Stomach (tissue), 9 donors: ENCODE results near the gene CBLB. TPM values are rescaled to one million over a fixed set of nuclear protein-coding genes. Genes with fewer than 3 reads are reported as not detected.

Experiments
- DNase-seq, 2 donors: peaks; one replicate each; pipeline versions ENCODE4 v3.0.0 to v3.0.0-alpha.2; 2013 to 2019
- H3K27ac ChIP-seq, 5 donors: fragments of 200-600 bp in 4 of 5; sonication (generic) in 4 of 5; one replicate each; pipeline ENCODE4 v1.5.1; 2013 to 2019; ENCODE audit warnings: mild to moderate bottlenecking in 1 of 5, moderate library complexity in 1 of 5
- H3K27me3 ChIP-seq, 3 donors: fragments of 200-600 bp; sonication (generic); one replicate each; pipeline ENCODE4 v1.5.1; 2017 to 2019; ENCODE audit warnings: mixed run types in 1 of 3
- H3K36me3 ChIP-seq, 4 donors: fragments of 200-600 bp; sonication (generic); 1 replicate in 3 of 4; 2 replicates in 1 of 4; pipeline ENCODE4 v1.5.1; 2016 to 2019
- H3K4me1 ChIP-seq, 4 donors: fragments of 200-600 bp; sonication (generic); one replicate each; pipeline ENCODE4 v1.5.1; 2016 to 2019
- H3K4me3 ChIP-seq, 4 donors: fragments of 200-600 bp; sonication (generic) in 3 of 4; one replicate each; pipeline ENCODE4 v1.5.1; 2016 to 2019; ENCODE audit warnings: mild to moderate bottlenecking in 1 of 4
- H3K9me3 ChIP-seq, 4 donors: fragments of 200-600 bp; sonication (generic); one replicate each; pipeline ENCODE4 v1.5.1; 2016 to 2019
- EP300 ChIP-seq: sonication (generic); formaldehyde crosslinking; IDR thresholded peaks from one replicate; pipeline ENCODE4 v1.6.1; 2017; ENCODE audit warnings: antibody characterized with exemption
- POLR2A ChIP-seq, 4 donors: fragments of 450-650 bp; IDR thresholded peaks; one replicate each; pipeline ENCODE4 v1.6.1; 2016; ENCODE audit warnings: antibody characterized with exemption in 4 of 4, control low read depth in 2 of 4, mild to moderate bottlenecking in 1 of 4, moderate library complexity in 1 of 4
- POLR2AphosphoS5 ChIP-seq, 3 donors: sonication (generic); formaldehyde crosslinking; IDR thresholded peaks; one replicate each; pipeline ENCODE4 v1.6.1; 2016; ENCODE audit warnings: antibody characterized with exemption in 3 of 3
- WGBS, 5 donors: extraction: QIAGEN DNeasy Blood & Tissue Kit in 3 of 5; methylation state at CpG; one replicate each; pipeline versions ENCODE4 v1.1.5 to v1.1.7; 2013 to 2018; 5-methylcytosine and 5-hydroxymethylcytosine counted together
- intact Hi-C: fragments of 100-400 bp; cut with DNase I; formaldehyde crosslinking; loops from one replicate; pipeline ENCODE4 v1.15.1; 2023; ENCODE audit warnings: low total_unique reads
- polyA plus RNA-seq, 3 donors: library from polyadenylated mRNA; stranded (reverse); fragments of 200-250 nt; gene quantifications; one replicate each; pipeline ENCODE4 v1.2.3, GENCODE V29; 2013
- total RNA-seq, 5 donors: library from RNA; depleted of rRNA; stranded (reverse); fragments of >200 nt; gene quantifications; one replicate each; pipeline versions ENCODE4 v1.1.0 to v1.2.3, GENCODE V29; 2014 to 2016
- TF ChIP-seq, protein P1 (sequence below), 7 experiments: fragments of 450-650 bp in 4 of 7; fragments of 200-600 bp in 3 of 7; sonication (generic) in 3 of 7; IDR thresholded peaks; one replicate each; pipeline ENCODE4 v1.5.1; 2016 to 2019; ENCODE audit warnings: antibody characterized with exemption in 7 of 7, control low read depth in 2 of 7, mild to moderate bottlenecking in 1 of 7
- donor health status: healthy with polysubstance abuse.
- donor health status: Bipolar disorder and iron deficiency.
- donor health status: healthy.

CBLB gene
- total and polyA plus RNA-seq, 8 donors = 6.9 to 94.4 (median 46.0) TPM

DNA sequence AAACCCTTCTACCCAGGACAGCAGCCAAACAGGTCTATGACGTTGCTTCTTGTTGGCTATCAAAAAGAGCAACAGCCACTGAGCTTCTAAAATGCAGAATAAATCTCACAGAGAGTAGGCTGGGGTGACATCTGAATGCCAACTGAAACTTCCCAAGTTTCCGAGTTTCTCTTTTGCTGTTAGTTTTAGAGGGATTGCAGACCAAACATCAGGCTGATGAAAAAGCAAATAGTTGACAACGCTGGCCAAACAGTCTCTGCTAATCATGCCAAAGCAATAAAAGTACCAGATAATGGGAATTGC is 670 bp upstream of the CBLB start:
- intact Hi-C loops = no loop called here
- Histone ChIP-seq H3K27me3 (no peaks in the 10 kb centered on the region), H3K4me1 (peaks cover 17 to 49% (median 31%) of the 10 kb centered on the region in 4 donors), H3K4me3 (peak overlapping the region; percentile 70 to 92 (median 89)), H3K9me3 (no peaks in the 10 kb centered on the region), H3K36me3 (peaks cover 0 to 5% (median 0%) of the 10 kb centered on the region in 4 donors), H3K27ac (peak overlapping the region; percentile 92 to 98 (median 97))
- DNase-seq = no peak
- WGBS, 5 donors = 0 to 3% (median 2%) methylated on average over 3 of the region's 3 CpGs
- TF ChIP-seq, protein P1, sequence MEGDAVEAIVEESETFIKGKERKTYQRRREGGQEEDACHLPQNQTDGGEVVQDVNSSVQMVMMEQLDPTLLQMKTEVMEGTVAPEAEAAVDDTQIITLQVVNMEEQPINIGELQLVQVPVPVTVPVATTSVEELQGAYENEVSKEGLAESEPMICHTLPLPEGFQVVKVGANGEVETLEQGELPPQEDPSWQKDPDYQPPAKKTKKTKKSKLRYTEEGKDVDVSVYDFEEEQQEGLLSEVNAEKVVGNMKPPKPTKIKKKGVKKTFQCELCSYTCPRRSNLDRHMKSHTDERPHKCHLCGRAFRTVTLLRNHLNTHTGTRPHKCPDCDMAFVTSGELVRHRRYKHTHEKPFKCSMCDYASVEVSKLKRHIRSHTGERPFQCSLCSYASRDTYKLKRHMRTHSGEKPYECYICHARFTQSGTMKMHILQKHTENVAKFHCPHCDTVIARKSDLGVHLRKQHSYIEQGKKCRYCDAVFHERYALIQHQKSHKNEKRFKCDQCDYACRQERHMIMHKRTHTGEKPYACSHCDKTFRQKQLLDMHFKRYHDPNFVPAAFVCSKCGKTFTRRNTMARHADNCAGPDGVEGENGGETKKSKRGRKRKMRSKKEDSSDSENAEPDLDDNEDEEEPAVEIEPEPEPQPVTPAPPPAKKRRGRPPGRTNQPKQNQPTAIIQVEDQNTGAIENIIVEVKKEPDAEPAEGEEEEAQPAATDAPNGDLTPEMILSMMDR (IDR thresholded peaks at IDR 0.05) = no peak
- peak in 1 of 3 donors; percentile 29 for TF ChIP-seq POLR2AphosphoS5 (IDR thresholded peaks at IDR 0.05)

DNA sequence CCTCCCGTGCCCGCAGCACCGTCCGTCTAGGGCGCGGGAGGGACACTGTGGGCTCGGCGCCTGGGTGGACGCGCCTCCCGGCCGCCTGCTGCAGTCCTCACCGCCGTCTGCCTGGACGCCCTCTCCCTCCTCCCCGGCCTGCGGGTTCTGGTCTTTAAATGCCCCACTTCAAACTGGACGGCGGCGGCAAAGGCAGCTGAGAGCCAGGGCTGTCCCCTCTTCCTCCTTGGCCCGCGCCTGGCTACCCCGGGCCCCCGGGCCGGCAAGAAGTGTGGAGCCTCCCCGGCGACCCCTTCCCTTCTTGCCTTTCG is 426 bp downstream of the CBLB start:
- Histone ChIP-seq H3K27me3 (no peaks in the 10 kb centered on the region), H3K4me3 (peak overlapping the region; percentile 70 to 92 (median 89)), H3K27ac (peak overlapping the region; percentile 96 to 98 (median 97)), H3K4me1 (peaks cover 23 to 60% (median 40%) of the 10 kb centered on the region in 4 donors), H3K36me3 (peaks cover 0 to 11% (median 6%) of the 10 kb centered on the region in 4 donors), H3K9me3 (no peaks in the 10 kb centered on the region)
- DNase-seq = peak; percentile 61 to 86
- intact Hi-C loops = no loop called here
- no peak for TF ChIP-seq EP300
- TF ChIP-seq, protein P1 (IDR thresholded peaks at IDR 0.05) = no peak
- TF ChIP-seq POLR2A (IDR thresholded peaks at IDR 0.05) = no peak
- TF ChIP-seq POLR2AphosphoS5 (IDR thresholded peaks at IDR 0.05) = no peak
- 0 to 1% (median 0%) methylated on average over 11 to 28 of the region's 28 CpGs for WGBS, 5 donors

DNA sequence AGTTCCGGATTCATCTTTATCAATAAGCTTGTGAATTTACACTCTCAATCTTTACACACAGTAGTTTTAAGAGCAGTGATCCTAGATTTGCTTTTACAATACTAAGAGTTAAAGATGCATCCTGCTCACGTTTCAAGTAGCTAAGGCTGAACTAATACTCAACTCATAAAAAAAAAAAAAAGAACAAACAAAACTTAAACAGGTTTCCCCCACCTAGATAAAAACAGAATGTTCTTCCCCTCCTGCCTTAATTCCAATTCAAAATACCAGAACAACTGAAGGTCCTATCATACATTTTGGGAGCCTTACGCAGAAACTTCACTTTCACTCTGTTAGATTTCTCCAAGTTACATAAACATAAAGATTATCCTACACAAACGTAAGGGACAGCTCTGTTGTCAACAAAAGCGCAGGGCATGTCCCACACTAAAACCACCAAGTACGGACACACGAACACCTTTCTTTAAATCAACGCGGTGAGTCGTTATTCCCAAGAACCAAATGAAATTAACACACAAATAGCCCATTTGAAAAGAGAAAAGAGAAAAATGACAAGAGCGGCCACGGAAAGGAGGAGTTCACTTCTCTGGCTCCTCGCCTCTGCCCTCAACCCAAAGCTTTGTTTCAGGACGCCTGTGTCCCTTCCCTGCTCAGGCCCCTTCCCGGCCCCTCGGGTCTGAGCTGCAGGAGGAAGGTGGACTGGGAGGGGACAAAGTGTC is 941 bp downstream of the CBLB start:
- H3K27ac ChIP-seq = peak overlapping the region; percentile 96 to 98 (median 97)
- peaks cover 0 to 11% (median 6%) of the 10 kb centered on the region in 4 donors for H3K36me3 ChIP-seq
- no peak for DNase-seq
- H3K4me3 ChIP-seq = peak overlapping the region; percentile 70 to 92 (median 89)
- intact Hi-C loops = no loop called here
- H3K9me3 ChIP-seq = no peaks in the 10 kb centered on the region
- H3K4me1 ChIP-seq = peaks cover 23 to 65% (median 44%) of the 10 kb centered on the region in 4 donors
- no peaks in the 10 kb centered on the region for H3K27me3 ChIP-seq
- no peak for TF ChIP-seq POLR2A (IDR thresholded peaks at IDR 0.05)
- TF ChIP-seq, protein P1 (IDR thresholded peaks at IDR 0.05) = no peak
- no peak for TF ChIP-seq POLR2AphosphoS5 (IDR thresholded peaks at IDR 0.05)
- TF ChIP-seq EP300 = no peak
- 0 to 2% (median 1%) methylated on average over 16 of the region's 16 CpGs for WGBS, 5 donors

DNA sequence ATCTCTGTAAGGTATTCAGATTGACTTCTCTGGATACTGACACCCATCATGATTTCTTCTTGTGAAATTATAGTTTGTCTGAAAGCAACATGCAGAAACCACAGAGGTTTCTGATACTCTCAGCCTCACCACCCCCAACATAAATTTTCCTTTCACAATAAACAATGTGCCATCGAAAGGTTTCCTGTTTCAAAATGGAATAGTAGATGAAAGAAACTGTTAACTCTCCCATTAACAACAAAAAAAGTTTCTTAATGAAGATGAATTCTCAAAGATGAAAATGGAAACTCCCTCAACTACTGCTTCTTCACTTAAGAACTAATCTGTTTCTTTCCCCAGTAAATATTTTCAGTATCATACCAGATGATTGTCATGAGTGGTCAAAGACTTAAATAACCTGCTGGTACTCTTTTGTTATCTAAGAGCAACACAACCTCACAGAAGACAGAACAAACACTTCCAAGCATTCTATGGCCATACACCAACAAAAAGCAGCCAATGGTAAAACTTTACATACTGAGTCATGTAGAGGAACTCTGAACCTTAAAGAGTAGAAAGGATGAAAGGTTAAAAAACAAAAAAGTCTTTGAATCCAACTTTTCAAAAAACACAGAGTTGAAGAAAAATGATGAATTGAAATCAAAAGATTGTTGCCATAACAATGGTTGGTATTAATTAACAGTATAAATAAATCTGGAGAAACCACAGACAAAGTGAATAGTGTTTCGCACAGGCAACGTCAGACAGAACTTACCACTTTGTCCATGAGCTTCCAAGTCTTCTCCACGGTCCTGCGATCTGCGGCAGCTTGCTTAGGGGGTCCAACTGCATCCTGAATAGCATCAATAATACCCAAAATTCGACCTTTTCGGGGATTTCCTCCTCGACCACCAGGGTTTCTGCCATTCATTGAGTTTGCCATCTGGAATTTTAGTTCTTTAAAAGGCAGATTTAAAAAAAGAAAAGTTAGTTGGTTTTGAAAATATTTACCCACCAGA is 1.9 kb downstream of the CBLB start:
- intact Hi-C loops = no loop called here
- WGBS, 5 donors = 13 to 33% (median 21%) methylated on average over 9 of the region's 9 CpGs
- DNase-seq = no peak

More for the DNA sequence above, 1.9 kb downstream of the CBLB start:
- Histone ChIP-seq H3K27ac (peak overlapping the region; percentile 86 to 98 (median 97)), H3K4me1 (peaks cover 23 to 74% (median 48%) of the 10 kb centered on the region in 4 donors), H3K36me3 (peaks cover 0 to 12% (median 9%) of the 10 kb centered on the region in 4 donors), H3K4me3 (peak overlapping the region; percentile 70 to 92 (median 89)), H3K27me3 (no peaks in the 10 kb centered on the region), H3K9me3 (no peaks in the 10 kb centered on the region)
- no peak for TF ChIP-seq EP300
- TF ChIP-seq POLR2AphosphoS5 (IDR thresholded peaks at IDR 0.05) = peak in 1 of 3 donors; percentile 31
